HL-60/S4 treated with phorbol 12-myristate 13-acetate at 8.2 ng/mL for 4 days and 3 days (cell line): Measurements from ENCODE around the gene SMCR8.
"Not testable (repeated sequence)": the region's sequence is repeated elsewhere in the genome, so short reads cannot be mapped to it uniquely, and the experiment has no call there.

Experiments
- in situ Hi-C: fragments of 300-500 bp; cut with MboI; formaldehyde crosslinking; loops from 2 replicates; pipeline ENCODE4 v1.15.0; 2022; ENCODE audit warnings: low sequenced_read_pairs

Gene SMCR8

GRCh38 chr17:18314731-18315561, at the start of gene SMCR8, which contains the start of gene TOP3A:
Gene SMCR8, plus strand, starts transcription at chr17:18315293. Its CDS starts 497 bp downstream, at chr17:18315790.
Gene TOP3A, minus strand, starts transcription at chr17:18314994. Its CDS starts 216 bp downstream, at chr17:18314778.
- in situ Hi-C loops = no loop called here

DNA sequence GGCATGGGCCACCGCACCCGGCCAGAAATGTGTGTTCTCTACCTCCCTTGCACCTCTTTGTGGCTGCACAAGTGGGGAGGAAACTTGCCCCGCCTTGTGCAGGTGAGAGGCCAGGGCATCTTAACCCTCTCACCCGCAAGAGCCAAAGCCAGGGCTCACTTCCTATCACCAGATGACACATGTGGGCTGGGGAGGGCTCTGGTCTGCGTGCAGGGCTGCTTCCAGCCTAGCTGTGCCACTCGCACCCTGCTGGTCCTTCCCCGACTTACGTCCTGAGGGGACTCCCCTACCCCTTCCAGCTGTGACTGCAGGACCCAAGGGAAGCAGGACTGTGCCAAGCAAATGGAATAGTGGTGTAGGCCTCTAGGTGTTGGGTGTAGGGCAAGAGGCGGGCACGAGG, 47.7 kb upstream of the SMCR8 start:
- in situ Hi-C loops = no loop called here

DNA sequence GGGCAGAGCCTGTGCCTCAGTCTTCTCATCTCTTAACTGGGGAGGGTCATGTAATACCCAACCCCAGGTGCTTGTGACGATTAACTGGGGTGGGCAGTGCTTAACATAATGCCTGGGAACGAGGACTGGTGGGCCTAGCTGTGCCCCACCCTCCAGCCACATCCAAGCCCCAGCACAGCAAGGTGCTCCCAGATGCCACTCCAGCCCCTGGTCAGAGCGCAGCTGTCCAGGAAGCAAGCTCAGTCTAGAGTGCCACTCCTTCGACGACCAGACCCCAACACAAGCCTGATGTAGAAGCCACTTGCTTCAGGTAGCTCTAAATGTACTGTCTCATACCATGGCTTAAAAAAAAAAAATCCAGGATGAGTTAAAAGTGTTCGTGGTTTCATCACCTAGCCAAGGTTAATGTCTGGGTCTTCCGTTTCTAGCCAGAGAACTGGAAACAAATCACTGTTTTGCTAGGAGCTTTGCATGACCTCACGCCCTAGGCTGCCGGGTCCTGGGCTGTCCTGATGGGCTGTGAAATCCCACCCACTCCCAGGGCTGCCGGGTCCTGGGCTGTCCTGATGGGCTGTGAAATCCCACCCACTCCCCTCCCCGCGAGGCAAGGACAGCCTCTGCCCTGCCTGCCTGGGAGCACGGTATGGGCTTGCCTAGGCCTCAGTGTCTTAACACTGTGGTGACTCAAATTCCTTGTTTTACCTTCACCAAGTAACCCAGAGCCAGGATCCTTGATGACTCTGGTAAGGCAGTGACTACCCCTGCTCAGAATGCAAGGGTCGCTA, 47.0 kb upstream of the SMCR8 start:
- in situ Hi-C loops = no loop called here

GRCh38 chr17:18270046-18270931, 44.8 kb upstream of the SMCR8 start:
- in situ Hi-C loops = no loop called here

GRCh38 chr17:18277076-18277475, 38.0 kb upstream of the SMCR8 start:
- in situ Hi-C loops = no loop called here

GRCh38 chr17:18278867-18279266, 36.2 kb upstream of the SMCR8 start:
- in situ Hi-C loops = no loop called here

DNA sequence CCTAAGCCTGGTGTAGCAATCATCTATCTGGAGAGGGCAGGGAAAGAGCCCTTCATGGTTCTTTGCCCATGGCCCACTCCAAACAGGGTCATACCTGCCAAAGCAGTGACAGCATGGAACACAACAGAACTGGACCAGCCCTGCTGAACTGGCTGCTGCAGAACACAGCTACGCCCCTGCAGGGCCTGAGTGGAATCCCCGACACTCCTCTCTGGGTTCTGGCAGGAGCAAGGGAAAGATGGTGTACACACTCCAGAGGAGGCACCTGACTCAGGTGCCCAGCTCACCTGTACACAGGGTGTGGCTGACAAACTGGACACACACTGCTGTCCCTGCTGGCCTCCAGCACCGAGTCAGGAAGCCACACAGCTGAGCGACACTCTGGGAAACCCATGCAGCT, 34.8 kb upstream of the SMCR8 start:
- in situ Hi-C loops = no loop called here

- in situ Hi-C loops = no loop called here
Measured at GRCh38 chr17:18280766-18281371, 34.2 kb upstream of the SMCR8 start.

DNA sequence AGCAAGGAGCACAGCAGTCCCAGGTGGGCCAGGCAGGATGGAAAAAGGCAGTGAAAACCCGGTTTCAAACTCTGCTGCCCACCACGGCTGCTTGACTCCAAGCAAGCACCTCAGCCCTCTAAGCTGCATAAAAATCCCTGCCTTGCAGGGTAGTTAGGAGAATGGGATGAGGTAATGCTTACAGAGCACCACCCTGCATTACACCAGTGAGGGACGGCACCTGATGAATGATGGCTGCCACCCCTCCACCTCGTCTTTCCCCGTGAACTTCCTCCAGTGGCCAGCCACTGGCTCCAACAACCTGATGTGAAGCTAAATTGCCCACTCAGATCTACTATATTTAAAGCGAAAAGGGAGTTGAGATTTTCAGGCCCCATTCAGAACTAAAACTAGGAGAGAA, 33.3 kb upstream of the SMCR8 start:
- in situ Hi-C loops = no loop called here

DNA sequence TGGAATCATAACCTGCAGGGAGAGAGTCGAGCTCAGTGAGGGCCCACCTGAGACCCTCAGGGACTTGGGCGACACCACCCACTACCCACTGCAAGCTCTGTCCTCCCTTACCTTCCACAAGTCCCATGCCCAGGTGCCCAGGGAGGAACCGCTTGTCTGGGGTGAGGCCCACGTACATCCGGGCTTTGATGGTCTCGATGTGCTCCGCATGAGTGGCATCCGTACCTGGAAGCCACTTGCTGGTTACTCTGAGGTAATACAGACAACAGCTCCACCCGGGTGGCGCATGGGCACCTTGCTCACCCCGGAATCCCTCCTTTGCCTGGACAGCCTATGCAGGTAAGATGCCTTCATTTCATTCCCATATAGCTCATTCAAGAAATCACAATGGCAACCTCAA, 29.8 kb upstream of the SMCR8 start:
- in situ Hi-C loops = no loop called here

GRCh38 chr17:18291718-18292540, 23.2 kb upstream of the SMCR8 start:
- in situ Hi-C loops = no loop called here

DNA sequence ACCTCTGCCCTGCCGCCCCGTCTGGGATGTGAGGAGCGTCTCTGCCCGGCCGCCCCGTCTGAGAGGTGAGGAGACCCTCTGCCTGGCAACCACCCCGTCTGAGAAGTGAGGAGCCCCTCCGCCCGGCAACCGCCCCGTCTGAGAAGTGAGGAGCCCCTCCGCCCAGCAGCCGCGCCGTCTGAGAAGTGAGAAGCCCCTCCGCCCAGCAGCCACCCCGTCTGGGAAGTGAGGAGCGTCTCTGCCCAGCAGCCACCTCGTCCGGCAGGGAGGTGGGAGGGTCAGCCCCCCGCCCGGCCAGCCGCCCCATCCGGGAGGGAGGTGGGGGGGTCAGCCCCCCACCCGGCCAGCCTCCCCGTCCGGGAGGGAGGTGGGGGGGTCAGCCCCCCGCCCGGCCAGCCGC, 17.0 kb upstream of the SMCR8 start:
- in situ Hi-C loops = not testable (repeated sequence)

- in situ Hi-C loops = no loop called here
Measured at GRCh38 chr17:18300725-18301480, 14.2 kb upstream of the SMCR8 start.

DNA sequence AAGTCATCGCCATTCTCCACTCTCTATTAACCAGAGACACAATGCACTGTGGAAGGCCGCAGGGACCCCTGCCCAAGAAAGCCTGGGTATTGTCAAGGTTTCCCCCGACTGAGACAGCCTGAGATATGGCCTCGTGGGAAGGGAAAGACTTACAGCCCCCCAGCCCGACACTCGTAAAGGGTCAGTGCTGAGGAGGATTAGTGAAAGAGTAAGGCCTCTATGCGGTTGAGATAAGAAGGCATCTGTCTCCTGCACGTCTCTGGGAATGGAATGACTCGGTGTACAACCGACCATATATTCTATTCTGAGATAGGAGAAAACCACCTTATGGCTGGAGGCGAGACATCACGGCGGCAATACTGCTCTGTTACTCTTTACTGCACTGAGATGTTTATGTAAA, 11.9 kb upstream of the SMCR8 start:
- in situ Hi-C loops = not testable (repeated sequence)

DNA sequence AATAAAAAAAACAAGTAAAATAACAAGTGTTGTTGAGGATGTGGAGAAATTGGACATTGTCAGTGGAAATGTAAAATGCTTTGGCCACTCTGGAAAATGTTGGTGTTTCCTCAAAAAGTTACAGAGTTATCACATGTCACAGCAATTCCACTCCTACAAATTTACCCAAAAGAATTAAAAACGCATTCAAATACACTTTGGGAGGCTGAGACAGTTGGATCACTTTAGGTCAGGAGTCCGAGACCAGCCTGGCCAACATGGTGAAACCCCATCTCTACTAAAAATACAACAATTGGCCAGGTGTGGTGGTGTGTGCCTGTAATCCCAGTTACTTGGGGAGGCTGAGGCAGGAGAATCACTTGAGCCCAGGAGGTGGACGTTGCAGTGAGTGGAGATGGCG, 5.9 kb upstream of the SMCR8 start:
- in situ Hi-C loops = no loop called here

DNA sequence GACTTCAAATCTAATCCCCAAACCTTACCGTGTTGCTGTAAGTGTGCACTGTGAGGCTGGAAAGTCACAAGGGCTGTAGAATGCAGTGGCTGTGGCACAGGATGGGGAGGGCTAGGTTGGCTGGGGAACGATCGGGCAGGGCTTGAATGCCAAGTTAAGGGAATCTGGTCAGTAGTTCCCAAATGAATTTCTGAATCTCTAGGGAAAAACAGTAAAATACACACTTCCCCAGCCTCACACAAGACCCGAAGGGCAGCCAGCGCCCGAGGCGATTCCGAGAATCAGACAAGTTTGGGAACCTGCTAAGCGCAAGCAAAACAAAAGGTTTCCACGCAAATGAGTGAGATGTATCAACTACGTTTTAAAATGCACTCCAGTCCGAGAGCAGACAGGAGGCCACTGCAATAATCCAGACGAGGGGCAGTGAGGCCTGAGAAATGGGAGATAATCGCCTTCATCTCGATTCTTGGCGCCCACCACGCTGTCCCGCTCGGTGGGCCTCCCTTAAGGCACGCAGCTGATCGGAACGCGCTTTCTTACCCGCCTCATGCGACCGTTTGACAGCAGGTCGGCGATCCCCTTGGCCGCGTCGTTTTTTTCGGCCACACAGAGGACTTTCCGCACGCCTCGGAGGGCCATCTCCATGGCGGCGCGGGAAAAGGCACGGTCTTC, 898 bp upstream of the SMCR8 start:
- in situ Hi-C loops = no loop called here

GRCh38 chr17:18315562-18315922, 449 bp downstream of the SMCR8 start:
- in situ Hi-C loops = no loop called here

- in situ Hi-C loops = no loop called here
Measured at GRCh38 chr17:18315961-18316360, 868 bp downstream of the SMCR8 start.

GRCh38 chr17:18318117-18318516, 3.0 kb downstream of the SMCR8 start:
- in situ Hi-C loops = no loop called here
